COR-L47 (cell line): ENCODE measurements around the gene ELSPBP1.
"Not testable (repeated sequence)": the region's sequence is repeated elsewhere in the genome, so short reads cannot be mapped to it uniquely, and the experiment has no call there.

Experiments
- DNase-seq: peaks from one replicate; lab custom pipeline; 2025; lab: John Stamatoyannopoulos, UW

The ELSPBP1 gene

GRCh38 chr19:48041877-48042580 is 47.6 kb downstream of the ELSPBP1 start:
- DNase-seq = no peak

- DNase-seq = no peak
Observed at GRCh38 chr19:48043675-48044258, 49.3 kb downstream of the ELSPBP1 start, which contains the start of gene CABP5. Gene CABP5 (minus strand): TSS chr19:48044079. CDS start chr19:48043922, 157 bp downstream.

GRCh38 chr19:48044561-48044960 is 50.1 kb downstream of the ELSPBP1 start:
- no peak for DNase-seq

- no peak for DNase-seq
Observed at GRCh38 chr19:48051335-48052033, 57.1 kb downstream of the ELSPBP1 start.

GRCh38 chr19:48053076-48053475 is 58.6 kb downstream of the ELSPBP1 start:
- DNase-seq = no peak

- DNase-seq = no peak
Observed at GRCh38 chr19:48053856-48054255, 59.4 kb downstream of the ELSPBP1 start.

- DNase-seq = no peak
Observed at GRCh38 chr19:48059331-48059730, 64.9 kb downstream of the ELSPBP1 start.

- DNase-seq = no peak
Observed at GRCh38 chr19:48060381-48060780, 65.9 kb downstream of the ELSPBP1 start.

- DNase-seq = no peak
Observed at GRCh38 chr19:48061401-48062344, 67.2 kb downstream of the ELSPBP1 start.

- no peak for DNase-seq
Observed at GRCh38 chr19:48064509-48064908, 70.1 kb downstream of the ELSPBP1 start.

GRCh38 chr19:48069435-48069834 is 75.0 kb downstream of the ELSPBP1 start:
- no peak for DNase-seq

- DNase-seq = not testable (repeated sequence)
Observed at GRCh38 chr19:48070177-48070769, 75.8 kb downstream of the ELSPBP1 start.
